GM19043 (cell line): Measurements from ENCODE around the gene FGGY.
"Not testable (repeated sequence)": the region's sequence is repeated elsewhere in the genome, so short reads cannot be mapped to it uniquely, and the experiment has no call there.

ENCODE experiments used
- ATAC-seq: cut with Tn5 transposase; IDR thresholded peaks from one replicate; pipeline ENCODE4 v1.9.1; 2021; ENCODE audit warnings: low read depth; ENCODE audit not compliant: unreplicated experiment

Gene FGGY

DNA sequence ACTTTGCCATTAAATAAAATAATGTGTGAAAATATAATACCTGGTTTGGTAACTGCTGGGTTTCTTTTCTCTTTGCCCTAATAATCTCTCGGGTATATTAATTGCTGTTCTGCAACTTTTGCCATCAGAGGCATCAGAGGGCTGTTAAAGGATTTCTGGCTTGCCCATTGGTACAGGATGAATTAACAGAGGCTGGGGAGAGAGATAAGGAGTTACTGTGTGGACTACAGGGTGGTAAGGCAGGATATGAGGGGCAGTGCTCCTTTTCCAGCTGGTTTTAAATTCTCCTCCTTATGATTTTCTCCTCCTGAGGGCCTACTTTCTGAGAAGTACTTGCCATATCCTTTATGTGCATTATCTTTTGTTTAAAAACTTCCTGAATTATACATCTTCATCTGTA, 48.3 kb downstream of the FGGY start:
- no peak for ATAC-seq

- ATAC-seq, result no peak
Measured at GRCh38 chr1:59346429-59346828, 49.5 kb downstream of the FGGY start.

DNA sequence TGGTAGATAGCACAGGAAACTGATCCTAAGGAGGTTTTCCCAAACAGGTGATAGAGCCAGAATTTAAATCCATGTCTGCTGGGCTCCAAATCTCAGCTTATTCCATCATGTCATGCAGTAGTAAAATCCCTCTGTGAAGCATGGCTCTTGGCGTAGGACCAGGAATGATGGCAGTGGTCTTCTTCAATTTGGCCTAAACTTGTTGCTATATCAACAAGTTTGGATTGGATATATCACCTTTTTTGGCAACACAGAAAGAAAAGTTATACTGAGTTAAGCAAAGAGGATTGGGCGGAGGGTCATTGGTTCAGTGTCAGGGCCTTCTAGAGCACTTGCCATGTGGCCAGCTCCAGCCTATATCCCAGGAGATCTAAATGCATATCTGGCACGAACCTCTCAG, 52.2 kb downstream of the FGGY start:
- no peak for ATAC-seq

GRCh38 chr1:59350521-59350920, 53.6 kb downstream of the FGGY start:
- ATAC-seq, result no peak

DNA sequence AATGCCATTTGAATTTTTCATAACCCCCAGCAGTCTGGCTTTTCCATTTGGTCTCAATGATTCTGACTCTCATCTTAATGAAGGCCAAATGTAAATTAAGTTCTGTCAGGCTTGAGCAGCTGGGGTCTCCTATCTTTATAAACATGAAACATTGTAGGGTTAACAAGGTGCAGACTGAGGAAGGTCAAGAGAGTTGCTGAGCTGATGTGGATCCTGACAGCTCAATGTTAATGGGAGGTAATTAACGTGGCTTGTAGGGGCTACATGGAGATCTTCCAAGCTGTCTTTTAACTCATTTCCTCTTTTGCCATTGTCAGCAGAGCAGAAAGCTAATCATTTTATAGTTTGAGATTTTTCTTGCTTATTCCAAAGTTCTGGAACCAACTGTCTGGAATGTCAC, 55.2 kb downstream of the FGGY start:
- ATAC-seq, result no peak

DNA sequence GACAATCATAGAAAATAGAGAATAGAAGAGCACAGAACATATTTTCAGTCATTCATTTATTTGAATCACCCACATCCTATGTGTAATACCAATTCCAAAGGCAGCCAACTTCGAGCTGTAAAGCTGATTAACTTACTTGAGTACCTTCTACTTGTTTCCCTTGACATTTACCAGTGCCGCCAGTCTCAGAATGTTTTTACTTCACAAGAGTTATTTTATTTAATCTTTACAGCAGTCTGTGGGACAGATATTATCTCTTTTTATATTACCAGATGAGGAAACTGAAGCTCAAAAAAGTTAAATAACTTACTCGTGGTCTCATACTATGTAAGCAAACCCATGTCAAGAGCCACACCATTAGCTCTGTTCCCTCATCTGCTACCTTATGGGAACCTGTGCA, 56.6 kb downstream of the FGGY start:
- no peak for ATAC-seq

GRCh38 chr1:59354239-59354638, 57.3 kb downstream of the FGGY start:
- not testable (repeated sequence) for ATAC-seq

GRCh38 chr1:59354709-59355337, 57.9 kb downstream of the FGGY start:
- peak; percentile 54 for ATAC-seq

GRCh38 chr1:59355361-59355760, 58.5 kb downstream of the FGGY start:
- peak; percentile 60 for ATAC-seq

GRCh38 chr1:59356627-59357026, 59.7 kb downstream of the FGGY start:
- no peak for ATAC-seq

DNA sequence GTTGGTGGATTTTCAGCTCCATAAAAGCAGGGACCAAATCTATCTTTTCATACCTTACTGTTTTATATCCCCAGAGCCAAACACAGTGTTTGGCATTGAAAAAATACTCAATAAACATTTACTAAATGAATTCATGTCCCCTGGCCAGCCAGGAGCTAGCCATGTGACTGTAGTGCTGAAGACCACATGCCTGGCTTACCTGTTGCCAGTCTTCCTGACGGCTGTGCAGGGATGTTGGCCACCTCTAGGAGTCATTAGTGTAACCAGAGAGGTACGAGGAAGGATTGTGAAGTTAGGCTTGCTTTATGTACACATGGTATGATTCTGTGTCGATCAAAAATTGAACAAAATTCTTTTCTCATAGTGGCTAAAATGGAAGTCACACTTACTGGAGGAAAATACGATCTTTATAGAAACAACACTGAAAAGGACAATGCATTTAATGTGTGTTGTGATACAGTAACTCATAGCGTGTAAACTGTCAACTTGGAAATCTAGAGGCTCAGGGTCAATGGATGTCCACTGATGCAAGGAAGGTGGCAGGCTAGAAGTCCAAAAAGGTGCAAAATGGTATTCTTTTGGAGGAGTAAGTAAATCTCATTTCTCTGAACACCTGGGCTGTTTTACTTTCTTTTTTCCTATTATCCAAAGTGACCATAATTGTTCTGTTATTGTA, 60.9 kb downstream of the FGGY start:
- no peak for ATAC-seq

- ATAC-seq, result no peak
Measured at GRCh38 chr1:59359325-59359724, 62.4 kb downstream of the FGGY start.

GRCh38 chr1:59360170-59360569, 63.3 kb downstream of the FGGY start:
- ATAC-seq, result no peak

GRCh38 chr1:59360729-59361128, 63.8 kb downstream of the FGGY start:
- no peak for ATAC-seq

DNA sequence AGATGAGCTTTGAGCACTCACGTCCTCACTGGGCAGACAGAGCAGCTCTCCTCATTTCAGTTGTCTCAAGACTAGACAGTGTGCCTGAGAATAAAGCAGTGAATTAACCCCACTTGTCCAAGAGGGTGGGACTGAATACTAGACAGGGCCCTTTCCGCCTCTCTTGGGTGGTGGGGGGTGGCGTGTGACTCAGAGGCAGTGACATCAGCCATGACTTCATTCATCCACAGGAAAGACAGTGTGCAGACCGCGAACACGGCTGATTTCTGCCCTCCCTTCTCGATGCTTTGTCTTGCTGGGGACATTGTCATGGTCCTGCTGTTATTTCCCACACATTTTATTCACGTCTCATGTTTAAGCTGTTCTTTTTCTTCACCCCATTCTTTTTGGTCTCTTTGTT, 64.9 kb downstream of the FGGY start:
- no peak for ATAC-seq

- no peak for ATAC-seq
Measured at GRCh38 chr1:59364037-59364436, 67.1 kb downstream of the FGGY start.

DNA sequence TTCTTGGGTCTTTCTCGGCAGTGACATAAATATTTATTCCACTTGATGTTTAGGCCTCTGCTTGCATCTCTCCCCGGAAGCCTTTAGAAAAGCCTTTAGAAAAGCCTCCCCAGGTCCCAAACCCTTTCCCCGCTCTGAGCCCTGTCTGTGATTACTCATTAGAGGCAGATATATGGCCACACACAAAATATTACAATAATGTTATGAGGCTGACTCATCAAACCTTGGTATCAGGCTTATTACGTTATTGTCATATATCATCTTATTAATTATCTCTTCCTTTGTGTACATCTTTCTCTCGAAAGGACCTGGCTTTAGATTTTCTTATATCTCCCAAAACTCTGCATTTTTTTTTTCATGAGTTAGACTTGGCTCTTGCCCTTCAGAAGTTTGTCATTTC, 69.5 kb downstream of the FGGY start:
- no peak for ATAC-seq

DNA sequence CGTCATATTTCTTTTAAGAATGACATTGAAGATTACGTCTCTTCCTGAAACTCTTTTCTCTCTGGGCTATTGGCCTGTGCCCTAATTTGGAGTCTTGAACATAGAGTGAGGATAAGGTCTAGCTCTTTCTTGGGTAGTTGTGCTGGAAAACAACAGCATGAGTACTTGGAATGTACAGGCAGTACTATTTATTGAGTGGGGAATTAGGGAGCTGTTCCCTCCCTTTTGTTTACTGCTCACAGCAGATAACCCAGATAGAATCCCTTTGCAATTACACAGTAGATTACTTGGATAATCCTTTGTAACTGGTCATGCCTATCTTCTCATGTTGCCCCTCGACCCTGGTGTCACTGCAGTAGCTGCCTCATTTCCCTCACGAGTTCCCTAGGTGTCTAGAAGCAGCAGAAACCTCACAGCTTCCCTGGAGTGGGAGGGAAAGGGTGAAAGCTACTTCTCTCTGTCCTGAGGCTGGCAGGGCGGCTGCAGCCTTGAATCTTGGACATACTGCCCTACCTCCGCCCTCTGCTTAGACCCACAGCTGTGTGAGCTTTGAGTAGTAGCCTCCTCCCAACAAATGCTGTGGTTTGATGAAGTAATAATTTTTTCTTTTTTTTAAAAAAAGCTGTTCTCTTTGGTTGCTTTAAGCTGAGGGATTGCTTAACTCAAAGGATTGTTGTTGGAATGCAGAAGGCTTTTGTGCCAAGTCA, 70.6 kb downstream of the FGGY start:
- no peak for ATAC-seq

GRCh38 chr1:59368008-59368670, 71.2 kb downstream of the FGGY start:
- ATAC-seq, result no peak

DNA sequence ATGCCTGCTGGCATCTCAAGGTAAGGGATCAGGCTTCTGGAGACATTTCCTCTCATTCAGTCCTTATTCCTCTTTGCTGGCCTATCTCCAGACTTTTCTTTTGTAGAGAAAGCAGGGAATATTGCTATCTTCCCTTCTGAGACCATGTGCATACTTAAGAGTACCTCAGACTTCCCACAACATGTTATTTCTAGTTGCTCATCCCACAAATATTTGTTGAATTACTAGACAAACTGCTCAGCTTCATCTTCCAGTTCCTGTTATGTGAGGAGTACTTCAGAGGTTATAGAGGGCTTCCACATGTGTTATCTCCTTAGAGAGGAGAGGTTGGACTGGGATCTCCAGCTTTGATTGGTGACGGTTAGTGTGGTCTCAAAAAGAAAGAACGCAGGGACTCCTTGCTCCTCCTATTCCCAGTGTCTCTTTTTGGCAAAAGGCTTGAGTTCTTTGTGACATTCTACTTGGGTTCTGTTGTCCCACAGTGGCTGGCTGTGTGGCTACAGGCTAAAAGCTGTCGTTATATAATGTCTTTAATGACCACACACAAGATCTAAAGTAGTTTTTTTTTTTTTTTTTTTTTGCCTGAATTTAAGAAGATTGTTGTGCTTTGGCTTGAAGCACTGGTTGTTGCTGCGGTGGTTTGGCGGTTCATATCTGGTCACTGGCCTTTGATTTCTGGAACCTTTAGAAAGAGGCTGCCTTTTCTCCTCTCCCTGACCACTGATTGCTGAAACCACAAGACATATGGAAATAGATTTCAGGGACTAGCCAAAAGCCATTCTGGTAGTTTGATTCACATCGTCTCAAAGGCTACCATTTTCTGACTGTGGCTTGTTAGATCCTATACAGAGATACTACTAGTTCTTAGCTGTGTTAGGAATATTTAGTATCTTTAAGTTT, 78.7 kb downstream of the FGGY start:
- no peak for ATAC-seq
